Cortex of kidney (tissue), 1 donor: ENCODE data around the gene SFR1.
"Not testable (repeated sequence)": the region's sequence is repeated elsewhere in the genome, so short reads cannot be mapped to it uniquely, and the experiment has no call there.

Experiments used
- DNase-seq: peaks from one replicate; lab custom pipeline; 2025; lab: John Stamatoyannopoulos, UW

The SFR1 gene

GRCh38 chr10:104109908-104110662 lies 11.9 kb upstream of the SFR1 start:
- DNase-seq: no peak

GRCh38 chr10:104113376-104113956 lies 8.5 kb upstream of the SFR1 start:
- no peak for DNase-seq

GRCh38 chr10:104117839-104118323 lies 4.1 kb upstream of the SFR1 start:
- DNase-seq: no peak

GRCh38 chr10:104119996-104120395 lies 2.0 kb upstream of the SFR1 start:
- no peak for DNase-seq

- no peak for DNase-seq
Measured at GRCh38 chr10:104120512-104120902, 1.5 kb upstream of the SFR1 start.

- no peak for DNase-seq
Measured at GRCh38 chr10:104120903-104121484, 977 bp upstream of the SFR1 start.

GRCh38 chr10:104122225-104123107 lies 495 bp downstream of the SFR1 start:
- no peak for DNase-seq

- DNase-seq: no peak
Measured at GRCh38 chr10:104123397-104123796, 1.4 kb downstream of the SFR1 start.

GRCh38 chr10:104127411-104127810 lies 5.4 kb downstream of the SFR1 start:
- no peak for DNase-seq

GRCh38 chr10:104128214-104128613 lies 6.2 kb downstream of the SFR1 start:
- no peak for DNase-seq

GRCh38 chr10:104130041-104130440 lies 8.1 kb downstream of the SFR1 start:
- DNase-seq: no peak

GRCh38 chr10:104138131-104138530 lies 16.2 kb downstream of the SFR1 start:
- DNase-seq: no peak

- DNase-seq: no peak
Measured at GRCh38 chr10:104139221-104139620, 17.2 kb downstream of the SFR1 start.

- DNase-seq: no peak
Measured at GRCh38 chr10:104142081-104142480, 20.1 kb downstream of the SFR1 start.

- no peak for DNase-seq
Measured at GRCh38 chr10:104143829-104144228, 21.9 kb downstream of the SFR1 start.

- DNase-seq: no peak
Measured at GRCh38 chr10:104144931-104145330, 23.0 kb downstream of the SFR1 start.

- no peak for DNase-seq
Measured at GRCh38 chr10:104146882-104147281, 24.9 kb downstream of the SFR1 start.

- no peak for DNase-seq
Measured at GRCh38 chr10:104150139-104150538, 28.2 kb downstream of the SFR1 start.

- no peak for DNase-seq
Measured at GRCh38 chr10:104151737-104152136, 29.8 kb downstream of the SFR1 start.

GRCh38 chr10:104155591-104155990 lies 33.6 kb downstream of the SFR1 start:
- no peak for DNase-seq

GRCh38 chr10:104170610-104171254 lies 48.8 kb downstream of the SFR1 start:
- no peak for DNase-seq

GRCh38 chr10:104174136-104174535 lies 52.2 kb downstream of the SFR1 start:
- DNase-seq: not testable (repeated sequence)
